H9 (cell line): ENCODE data around the gene EPOP. TPM values are rescaled to one million over a fixed set of nuclear protein-coding genes. Genes with fewer than 3 reads are reported as not detected.

Experiments used
- DNase-seq: peaks from one replicate; pipeline ENCODE4 v3.0.0-alpha.2; 2017
- H2AFZ ChIP-seq: one replicate; pipeline ENCODE4 v1.6.1; 2013; ENCODE audit warnings: mild to moderate bottlenecking, low read length, control low read depth, moderate library complexity
- H2AK5ac ChIP-seq: 2 replicates; pipeline ENCODE4 v1.6.1; 2013; ENCODE audit warnings: low read length, control low read depth, mixed read lengths; ENCODE audit not compliant: insufficient read length
- H2BK120ac ChIP-seq: one replicate; pipeline ENCODE4 v1.6.1; 2013; ENCODE audit warnings: low read depth, mild to moderate bottlenecking, low read length, control low read depth, inconsistent platforms; ENCODE audit not compliant: poor library complexity, severe bottlenecking
- H2BK12ac ChIP-seq: 2 replicates; pipeline ENCODE4 v1.6.1; 2013; ENCODE audit warnings: low read length, control low read depth, mixed read lengths, low read depth; ENCODE audit not compliant: insufficient read length
- H2BK15ac ChIP-seq: 2 replicates; pipeline ENCODE4 v1.6.1; 2013; ENCODE audit warnings: low read depth, low read length, control low read depth
- H2BK20ac ChIP-seq: one replicate; pipeline ENCODE4 v1.6.1; 2013; ENCODE audit warnings: low read depth, mild to moderate bottlenecking, low read length, control low read depth, inconsistent platforms; ENCODE audit not compliant: poor library complexity, severe bottlenecking
- H2BK5ac ChIP-seq: 2 replicates; pipeline ENCODE4 v1.6.1; 2013; ENCODE audit warnings: low read length, control low read depth, mixed read lengths; ENCODE audit not compliant: insufficient read length
- H3K14ac ChIP-seq: 2 replicates; pipeline ENCODE4 v1.6.1; 2013; ENCODE audit warnings: low read length, control low read depth; ENCODE audit not compliant: insufficient read depth
- H3K18ac ChIP-seq: 2 replicates; pipeline ENCODE4 v1.6.1; 2013; ENCODE audit warnings: low read depth, mild to moderate bottlenecking, mixed read lengths, low read length, control low read depth; ENCODE audit not compliant: insufficient read length
- H3K23ac ChIP-seq: 2 replicates; pipeline ENCODE4 v1.6.1; 2013; ENCODE audit warnings: low read length, control low read depth, mixed read lengths, low read depth; ENCODE audit not compliant: insufficient read length
- H3K23me2 ChIP-seq: 2 replicates; pipeline ENCODE4 v1.6.1; 2013; ENCODE audit warnings: low read depth, mild to moderate bottlenecking, mixed read lengths, low read length, control low read depth; ENCODE audit not compliant: insufficient read length, poor library complexity, severe bottlenecking
- H3K27ac ChIP-seq: 2 replicates; pipeline ENCODE4 v1.5.1; 2013; ENCODE audit warnings: low read length, control low read depth, mixed read lengths, low read depth; ENCODE audit not compliant: insufficient read length
- H3K27me3 ChIP-seq: 2 replicates; pipeline ENCODE4 v1.6.1; 2013; ENCODE audit warnings: low read length, control low read depth, inconsistent platforms; ENCODE audit not compliant: insufficient read depth
- H3K4ac ChIP-seq: 2 replicates; pipeline ENCODE4 v1.6.1; 2013; ENCODE audit warnings: low read depth, mild to moderate bottlenecking, control low read depth, inconsistent platforms, low read length, moderate library complexity
- H3K4me1 ChIP-seq: 2 replicates; pipeline ENCODE4 v1.6.1; 2013; ENCODE audit warnings: low read length, control low read depth, inconsistent platforms; ENCODE audit not compliant: insufficient read depth
- H3K4me2 ChIP-seq: 2 replicates; pipeline ENCODE4 v1.6.1; 2013; ENCODE audit warnings: low read length, control low read depth, mixed read lengths; ENCODE audit not compliant: insufficient read length, insufficient read depth
- H3K56ac ChIP-seq: 2 replicates; pipeline ENCODE4 v1.6.1; 2013; ENCODE audit warnings: low read depth, mild to moderate bottlenecking, mixed read lengths, low read length, control low read depth; ENCODE audit not compliant: insufficient read length
- H3K79me1 ChIP-seq: 2 replicates; pipeline ENCODE4 v1.6.1; 2013; ENCODE audit warnings: low read depth, mild to moderate bottlenecking, moderate library complexity, low read length, control low read depth, inconsistent platforms; ENCODE audit not compliant: insufficient read depth, poor library complexity, severe bottlenecking
- H3K79me2 ChIP-seq: 2 replicates; pipeline ENCODE4 v1.6.1; 2013; ENCODE audit warnings: low read length, control low read depth, inconsistent platforms; ENCODE audit not compliant: insufficient read depth
- H3K9ac ChIP-seq: 2 replicates; pipeline ENCODE4 v1.6.1; 2013; ENCODE audit warnings: low read length, control low read depth, mixed read lengths; ENCODE audit not compliant: insufficient read length; ENCODE audit errors: extremely low read depth
- H3K9me3 ChIP-seq: one replicate; pipeline ENCODE4 v1.6.1; 2013; ENCODE audit warnings: low read depth, low read length, inconsistent platforms; ENCODE audit not compliant: control insufficient read depth
- H3T11ph ChIP-seq: one replicate; pipeline ENCODE4 v1.6.1; 2013; ENCODE audit warnings: mild to moderate bottlenecking, low read length, control low read depth, inconsistent platforms
- H4K20me1 ChIP-seq: one replicate; pipeline ENCODE4 v1.6.1; 2013; ENCODE audit not compliant: control insufficient read depth, insufficient read length, insufficient read depth
- H4K5ac ChIP-seq: 2 replicates; pipeline ENCODE4 v1.6.1; 2013; ENCODE audit warnings: low read depth, mild to moderate bottlenecking, mixed read lengths, low read length, control low read depth; ENCODE audit not compliant: insufficient read length
- H4K8ac ChIP-seq: replicated peaks from 2 replicates; pipeline ENCODE4 v1.6.1; 2013; ENCODE audit warnings: low read length, control low read depth, mixed read lengths, low read depth; ENCODE audit not compliant: insufficient read length
- H4K91ac ChIP-seq: 2 replicates; pipeline ENCODE4 v1.6.1; 2013; ENCODE audit warnings: low read depth, mild to moderate bottlenecking, moderate library complexity, mixed read lengths, low read length, control low read depth; ENCODE audit not compliant: insufficient read length
- H3K27ac Mint-ChIP-seq, 3 experiments: 2 replicates in 2 of 3; 3 replicates in 1 of 3; pipeline ENCODE4 v1.8.0; 2020 to 2021; ENCODE audit warnings: mixed read lengths in 3 of 3, mild to moderate bottlenecking in 1 of 3, moderate library complexity in 1 of 3
- H3K27me3 Mint-ChIP-seq: 2 replicates; pipeline ENCODE4 v1.8.0; 2021; ENCODE audit warnings: low read depth, mild to moderate bottlenecking, moderate library complexity, mixed read lengths
- H3K36me3 Mint-ChIP-seq, 3 experiments: 2 replicates in 2 of 3; 3 replicates in 1 of 3; pipeline ENCODE4 v1.8.0; 2020 to 2021; ENCODE audit warnings: low read depth in 3 of 3, mixed read lengths in 3 of 3; ENCODE audit not compliant: insufficient read depth in 1 of 3
- H3K4me1 Mint-ChIP-seq, 2 experiments: 2 replicates each; pipeline ENCODE4 v1.8.0; 2020; ENCODE audit warnings: mixed read lengths in 2 of 2
- H3K4me3 Mint-ChIP-seq, 2 experiments: 2 replicates in 1 of 2; 3 replicates in 1 of 2; pipeline ENCODE4 v1.8.0; 2020 to 2021; ENCODE audit warnings: mild to moderate bottlenecking in 2 of 2, mixed read lengths in 2 of 2, moderate library complexity in 1 of 2
- H3K9me3 Mint-ChIP-seq, 2 experiments: 2 replicates in 1 of 2; 3 replicates in 1 of 2; pipeline ENCODE4 v1.8.0; 2020; ENCODE audit warnings: mild to moderate bottlenecking in 2 of 2, mixed read lengths in 2 of 2, moderate library complexity in 1 of 2
- WGBS: extraction: QIAGEN DNeasy Blood & Tissue Kit; methylation state at CpG from one replicate; pipeline ENCODE4 v1.1.7; 2013; ENCODE audit warnings: missing lambda C conversion rate, low lambda C conversion rate, mixed read lengths; ENCODE audit not compliant: insufficient read length; ENCODE audit errors: extremely low coverage; 5-methylcytosine and 5-hydroxymethylcytosine counted together
- total RNA-seq: library from RNA; stranded (reverse); gene quantifications from 2 replicates; pipeline ENCODE4 v1.2.1, GENCODE V29; 2021
- TF ChIP-seq, protein P1 (sequence below): fragments of 200-600 bp; sonication (generic); conservative IDR thresholded peaks from 3 replicates; pipeline ENCODE4 v1.8.0; 2021; ENCODE audit warnings: antibody characterized with exemption, mild to moderate bottlenecking

EPOP gene
- total RNA-seq, 1 experiment from 2014 or later, result 5.9 TPM

DNA sequence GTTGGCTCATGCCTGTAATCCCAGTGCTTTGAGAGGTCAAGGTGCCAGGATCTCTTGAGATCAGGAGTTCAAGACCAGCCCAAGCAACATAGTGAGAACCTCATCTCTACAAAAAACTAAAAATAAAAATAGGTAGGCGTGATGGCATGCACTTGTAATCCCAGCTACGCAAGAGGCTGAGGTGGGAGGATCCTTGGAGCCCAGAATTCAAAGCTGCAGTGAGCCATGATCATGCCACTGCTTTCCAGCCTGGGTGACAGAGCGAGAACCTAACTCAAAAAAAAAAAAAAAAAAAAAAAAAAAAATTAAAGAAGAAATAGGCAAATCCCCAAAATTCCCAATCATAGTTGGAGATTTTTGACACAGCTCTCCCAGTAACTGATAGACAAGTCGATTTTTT lies 36.8 kb downstream of the EPOP start:
- Histone ChIP-seq H2BK5ac (no peak overlapping the region), H3T11ph (no peak overlapping the region), H3K56ac (no peak overlapping the region), H3K9me3 (no peaks in the 10 kb centered on the region), H3K9ac (no peak overlapping the region), H3K4me2 (no peak overlapping the region), H2BK120ac (no peak overlapping the region), H4K5ac (no peak overlapping the region), H4K91ac (no peak overlapping the region), H3K18ac (no peak overlapping the region), H3K27ac (no peak overlapping the region), H3K23me2 (no peaks in the 10 kb centered on the region), H3K27me3 (no peaks in the 10 kb centered on the region), H3K79me2 (no peaks in the 10 kb centered on the region), H4K20me1 (no peaks in the 10 kb centered on the region), H3K4ac (no peak overlapping the region), H3K79me1 (no peaks in the 10 kb centered on the region), H2BK15ac (no peak overlapping the region), H3K14ac (no peak overlapping the region), H4K8ac (no peak overlapping the region), H3K23ac (no peak overlapping the region), H3K4me1 (no peaks in the 10 kb centered on the region), H2BK20ac (no peak overlapping the region), H2AK5ac (no peak overlapping the region), H2AFZ (no peak overlapping the region), H2BK12ac (no peak overlapping the region)
- Mint-ChIP-seq H3K36me3 (no peaks in the 10 kb centered on the region; a peak in 1 of 7 replicates), H3K4me3 (no peak overlapping the region; a peak in 1 of 5 replicates), H3K9me3 (no peaks in the 10 kb centered on the region; a peak in 2 of 5 replicates), H3K27ac (peak overlapping the region in 1 of 3 experiments; percentile 66; a peak in 1 of 7 replicates), H3K27me3 (peaks cover 2% of the 10 kb centered on the region), H3K4me1 (peaks cover 10% of the 10 kb centered on the region in 2 experiments)
- no CpG with 5 or more reads among the region's 4 CpGs for WGBS
- TF ChIP-seq, protein P1, sequence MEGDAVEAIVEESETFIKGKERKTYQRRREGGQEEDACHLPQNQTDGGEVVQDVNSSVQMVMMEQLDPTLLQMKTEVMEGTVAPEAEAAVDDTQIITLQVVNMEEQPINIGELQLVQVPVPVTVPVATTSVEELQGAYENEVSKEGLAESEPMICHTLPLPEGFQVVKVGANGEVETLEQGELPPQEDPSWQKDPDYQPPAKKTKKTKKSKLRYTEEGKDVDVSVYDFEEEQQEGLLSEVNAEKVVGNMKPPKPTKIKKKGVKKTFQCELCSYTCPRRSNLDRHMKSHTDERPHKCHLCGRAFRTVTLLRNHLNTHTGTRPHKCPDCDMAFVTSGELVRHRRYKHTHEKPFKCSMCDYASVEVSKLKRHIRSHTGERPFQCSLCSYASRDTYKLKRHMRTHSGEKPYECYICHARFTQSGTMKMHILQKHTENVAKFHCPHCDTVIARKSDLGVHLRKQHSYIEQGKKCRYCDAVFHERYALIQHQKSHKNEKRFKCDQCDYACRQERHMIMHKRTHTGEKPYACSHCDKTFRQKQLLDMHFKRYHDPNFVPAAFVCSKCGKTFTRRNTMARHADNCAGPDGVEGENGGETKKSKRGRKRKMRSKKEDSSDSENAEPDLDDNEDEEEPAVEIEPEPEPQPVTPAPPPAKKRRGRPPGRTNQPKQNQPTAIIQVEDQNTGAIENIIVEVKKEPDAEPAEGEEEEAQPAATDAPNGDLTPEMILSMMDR, result no peak
- DNase-seq, result peak; percentile 17
